Activated CD8-positive, alpha-beta memory T cell treated with anti-CD3 and anti-CD28 coated beads, Interleukin-2, amount 10 ng/mL, durations not matched to agents 7 days and 5 days (primary cell): ENCODE measurements around the gene ZBP1. TPM values are rescaled to one million over a fixed set of nuclear protein-coding genes. Genes with fewer than 3 reads are reported as not detected.

ENCODE experiments used
- ATAC-seq: fragments of 150-1000 bp; cut with Tn5 transposase; one replicate; pipeline ENCODE4 v1.10.0; 2021; ENCODE audit warnings: moderate library complexity
- CTCF ChIA-PET: fragments of 350-600 bp; sonication (Branson Sonifier 250); formaldehyde crosslinking; loops from one replicate; lab custom pipeline; 2021; ENCODE audit warnings: antibody characterized with exemption; lab: Charles Lee
- DNase-seq: peaks from one replicate; pipeline ENCODE4 v3.0.0-alpha.2; 2020
- H3K27ac Mint-ChIP-seq: one replicate; pipeline ENCODE4 v1.8.0; 2021; ENCODE audit warnings: mild to moderate bottlenecking, mixed read lengths
- H3K27me3 Mint-ChIP-seq: one replicate; pipeline ENCODE4 v1.8.0; 2021; ENCODE audit warnings: mixed read lengths
- H3K36me3 Mint-ChIP-seq: one replicate; pipeline ENCODE4 v1.8.0; 2021; ENCODE audit warnings: mild to moderate bottlenecking, mixed read lengths
- H3K4me1 Mint-ChIP-seq: one replicate; pipeline ENCODE4 v1.8.0; 2021; ENCODE audit warnings: mixed read lengths
- H3K4me3 Mint-ChIP-seq: one replicate; pipeline ENCODE4 v1.8.0; 2021; ENCODE audit warnings: mild to moderate bottlenecking, moderate library complexity, mixed read lengths
- H3K9me3 Mint-ChIP-seq: one replicate; pipeline ENCODE4 v1.8.0; 2022; ENCODE audit warnings: low read depth, mixed read lengths
- total RNA-seq, 2 experiments: library from RNA; stranded (reverse); gene quantifications; one replicate each; pipeline ENCODE4 v1.2.3, GENCODE V29; 2021

ZBP1 gene
- total RNA-seq, 2 experiments from 2014 or later, result 22.9 to 56.8 TPM

DNA sequence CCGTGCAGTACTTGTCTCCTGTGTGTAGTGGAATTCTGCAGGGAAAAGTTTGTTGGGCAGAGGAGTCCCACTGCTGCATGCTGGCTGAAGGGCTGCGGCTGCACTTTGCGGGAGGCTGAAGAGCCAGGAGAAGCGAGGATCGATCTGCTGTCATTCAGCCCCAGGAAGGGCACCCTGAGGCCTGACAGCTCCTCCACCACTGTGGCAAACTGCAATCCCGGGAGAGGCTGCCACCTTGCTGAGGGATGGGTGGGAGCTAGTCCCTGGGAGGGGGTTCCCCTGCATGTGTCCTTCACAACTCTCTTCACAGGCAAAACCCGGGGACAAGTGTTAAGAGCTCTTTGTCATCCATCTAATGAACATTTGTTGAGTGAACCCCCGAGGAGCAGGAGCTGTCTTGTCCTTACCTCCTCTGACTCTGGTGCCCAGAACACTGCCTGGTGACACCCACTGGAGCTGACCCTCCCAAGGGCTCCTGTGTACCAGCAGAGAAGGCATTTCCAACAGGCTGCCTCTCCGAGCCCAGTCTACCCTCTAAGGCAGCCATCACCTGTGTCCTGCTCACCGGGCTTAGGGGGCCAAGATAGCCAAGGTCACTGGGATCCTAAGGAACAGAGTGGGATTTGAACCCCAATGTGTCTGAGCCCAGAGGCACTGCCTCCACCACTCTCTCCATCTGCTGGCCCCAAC is 41.6 kb downstream of the ZBP1 start:
- Mint-ChIP-seq H3K4me1 (no peaks in the 10 kb centered on the region), H3K36me3 (no peaks in the 10 kb centered on the region), H3K9me3 (no peaks in the 10 kb centered on the region), H3K27me3 (peaks cover 44% of the 10 kb centered on the region), H3K4me3 (no peak overlapping the region), H3K27ac (no peak overlapping the region)
- DNase-seq, result no peak
- ATAC-seq, result no peak
- CTCF ChIA-PET, result no interaction called here

DNA sequence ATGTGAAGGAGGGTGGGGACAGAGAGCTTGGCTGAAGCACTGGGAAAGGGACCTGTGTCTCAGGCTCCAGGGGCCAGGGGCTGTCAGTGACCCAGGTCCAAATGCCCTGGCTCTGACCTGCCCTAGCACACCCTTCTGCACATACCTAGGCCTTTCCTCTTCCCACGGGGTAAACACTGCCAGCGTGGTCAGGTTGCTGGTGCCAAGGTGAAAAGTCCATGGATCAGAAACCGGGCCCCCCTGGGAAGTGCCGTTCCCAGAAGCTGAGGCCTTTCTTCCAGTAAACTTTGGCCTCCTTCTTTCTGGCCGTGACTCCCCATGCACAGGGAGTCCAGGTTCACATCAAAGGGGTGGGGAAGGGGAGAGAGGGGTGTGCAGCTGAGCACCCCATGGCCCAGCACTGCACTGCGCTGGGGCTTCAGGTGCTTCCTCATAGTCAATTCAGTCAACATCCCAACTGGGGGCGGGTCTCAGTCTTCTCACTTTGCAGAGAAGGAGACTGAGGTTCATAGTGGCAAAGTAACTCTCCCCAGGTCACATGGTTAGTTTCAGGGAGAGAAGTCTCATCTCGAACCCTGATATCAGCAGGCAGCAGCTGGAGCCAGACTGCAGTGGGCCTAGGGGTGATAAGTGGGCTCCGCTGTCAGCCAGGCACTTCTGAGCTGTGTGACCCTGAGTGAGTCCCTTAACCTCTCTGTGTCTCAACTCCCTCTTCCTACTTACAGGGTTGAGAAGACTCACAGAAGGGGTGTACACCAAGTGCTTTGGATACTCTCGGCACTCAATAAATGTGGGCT is 42.3 kb downstream of the ZBP1 start:
- CTCF ChIA-PET, result no interaction called here
- Mint-ChIP-seq H3K4me3 (no peak overlapping the region), H3K27me3 (peaks cover 49% of the 10 kb centered on the region), H3K27ac (no peak overlapping the region), H3K9me3 (no peaks in the 10 kb centered on the region), H3K36me3 (no peaks in the 10 kb centered on the region), H3K4me1 (no peaks in the 10 kb centered on the region)
- DNase-seq, result no peak
- ATAC-seq, result no peak

DNA sequence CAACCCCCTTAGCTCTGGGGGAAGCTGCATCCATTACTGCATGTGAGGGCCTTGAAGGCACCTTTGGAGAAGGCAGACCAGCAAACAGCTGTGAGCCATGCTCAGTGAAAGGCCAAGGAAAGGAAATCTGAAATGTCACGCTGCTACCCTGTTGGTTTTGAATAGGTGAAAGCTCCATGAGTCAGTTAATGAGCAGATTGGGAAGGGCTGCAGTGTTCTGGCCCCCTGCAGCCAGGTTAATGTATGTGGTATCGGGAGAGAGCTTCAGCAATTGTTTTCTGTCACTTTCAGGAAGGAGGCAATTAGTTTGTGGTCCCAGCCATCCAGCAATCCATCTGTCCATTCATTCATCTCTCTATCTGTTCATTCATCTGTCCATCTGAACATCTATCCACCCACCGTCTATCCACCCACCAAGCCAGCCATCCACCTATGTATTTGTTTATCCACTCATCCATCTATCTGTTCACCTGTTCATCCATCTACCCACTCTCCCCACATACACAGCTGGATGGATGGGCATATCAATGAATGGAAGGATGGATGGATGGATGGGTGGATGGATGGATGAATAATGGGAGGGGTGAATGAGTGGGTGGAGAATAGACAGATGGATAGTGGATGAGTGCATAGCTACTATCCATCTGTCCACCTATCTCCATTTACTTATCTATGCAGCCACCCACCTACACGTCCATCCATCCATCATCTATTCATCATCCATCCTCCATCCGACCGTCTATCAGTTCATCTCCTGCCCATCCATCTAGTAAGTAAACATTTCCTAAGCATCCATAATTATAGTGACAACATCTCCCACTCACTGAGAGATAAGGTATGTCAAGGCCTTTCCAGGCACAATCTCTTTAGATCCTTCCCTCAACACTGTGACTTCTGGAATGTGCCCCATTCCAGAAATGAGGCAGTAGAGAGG is 43.3 kb downstream of the ZBP1 start:
- Mint-ChIP-seq H3K9me3 (no peaks in the 10 kb centered on the region), H3K4me3 (no peak overlapping the region), H3K27me3 (peaks cover 40% of the 10 kb centered on the region), H3K27ac (no peak overlapping the region), H3K36me3 (no peaks in the 10 kb centered on the region), H3K4me1 (no peaks in the 10 kb centered on the region)
- DNase-seq (no peak), ATAC-seq (no peak)
- CTCF ChIA-PET, result no interaction called here

DNA sequence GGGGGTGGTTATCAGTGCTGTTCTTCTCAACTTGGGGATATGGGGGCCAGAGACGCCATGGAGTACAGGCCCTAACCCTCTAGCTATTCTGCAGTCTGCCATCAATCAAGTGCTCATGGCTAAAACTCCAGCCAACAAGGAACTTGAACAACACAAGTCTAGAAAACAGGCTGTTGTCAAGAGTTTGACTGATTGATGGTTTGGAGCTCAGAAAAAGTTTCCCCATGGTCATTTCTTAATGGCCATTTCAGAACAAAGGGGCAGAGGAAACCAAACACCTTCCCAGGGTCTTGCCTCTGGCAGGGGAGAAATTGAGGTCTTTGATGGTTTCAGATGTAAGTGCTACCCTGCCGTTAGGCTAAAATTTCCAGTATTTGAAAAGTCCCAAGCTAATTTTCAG is 44.2 kb downstream of the ZBP1 start:
- H3K9me3 Mint-ChIP-seq, result no peaks in the 10 kb centered on the region
- H3K27ac Mint-ChIP-seq, result no peak overlapping the region
- CTCF ChIA-PET, result no interaction called here

DNA sequence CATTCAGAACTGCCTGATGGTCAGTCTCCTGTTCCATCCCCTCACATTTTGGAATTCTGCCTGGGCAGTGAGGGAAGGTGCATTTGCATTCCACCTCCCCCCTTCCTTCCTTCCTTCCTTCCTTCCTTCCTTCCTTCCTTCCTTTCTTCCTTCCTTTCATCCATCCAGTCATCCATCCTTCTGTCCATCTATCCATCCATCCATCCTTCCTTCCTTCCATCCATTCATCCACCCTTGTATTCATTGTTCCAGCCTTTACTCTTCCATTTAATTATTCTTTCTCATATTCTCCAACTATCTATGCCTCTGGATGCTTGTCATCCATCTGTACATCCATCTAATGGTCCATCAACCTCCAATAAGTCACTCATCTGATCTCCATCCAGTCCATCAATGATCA is 45.3 kb downstream of the ZBP1 start:
- no peaks in the 10 kb centered on the region for H3K9me3 Mint-ChIP-seq
- no peak for ATAC-seq
- no peak overlapping the region for H3K4me3 Mint-ChIP-seq
- no peak overlapping the region for H3K27ac Mint-ChIP-seq
- H3K4me1 Mint-ChIP-seq, result no peaks in the 10 kb centered on the region
- CTCF ChIA-PET, result no interaction called here
- no peaks in the 10 kb centered on the region for H3K36me3 Mint-ChIP-seq
- H3K27me3 Mint-ChIP-seq, result peaks cover 23% of the 10 kb centered on the region
- DNase-seq, result no peak

More for the DNA sequence above, 44.2 kb downstream of the ZBP1 start:
- Mint-ChIP-seq H3K4me1 (no peaks in the 10 kb centered on the region), H3K4me3 (no peak overlapping the region), H3K27me3 (peaks cover 33% of the 10 kb centered on the region), H3K36me3 (no peaks in the 10 kb centered on the region)
- DNase-seq (no peak), ATAC-seq (no peak)

DNA sequence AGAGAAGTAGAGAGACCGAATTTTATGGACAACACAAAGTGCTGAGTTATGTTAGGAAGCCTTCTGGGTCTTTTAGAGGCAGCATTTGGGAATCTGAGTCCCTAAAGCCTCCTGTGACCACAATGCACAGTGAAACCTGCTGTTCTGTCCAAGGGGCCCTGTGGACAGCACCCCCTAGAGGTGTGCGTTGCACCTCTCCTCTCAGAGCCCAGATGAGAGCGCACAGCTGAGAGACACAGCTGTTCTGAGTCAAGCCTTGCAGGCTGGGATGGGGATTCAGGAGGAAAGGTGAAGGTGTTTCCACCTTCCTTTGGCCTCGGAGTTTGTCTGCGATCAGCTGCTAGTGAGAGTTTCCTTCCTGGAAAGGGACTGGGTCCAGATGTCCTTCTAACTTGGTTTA is 46.3 kb downstream of the ZBP1 start:
- no peaks in the 10 kb centered on the region for H3K9me3 Mint-ChIP-seq
- no peaks in the 10 kb centered on the region for H3K4me1 Mint-ChIP-seq
- ATAC-seq (no peak), DNase-seq (no peak)
- H3K27me3 Mint-ChIP-seq, result peaks cover 17% of the 10 kb centered on the region
- H3K4me3 Mint-ChIP-seq, result no peak overlapping the region
- CTCF ChIA-PET, result no interaction called here
- H3K27ac Mint-ChIP-seq, result no peak overlapping the region
- H3K36me3 Mint-ChIP-seq, result no peaks in the 10 kb centered on the region

DNA sequence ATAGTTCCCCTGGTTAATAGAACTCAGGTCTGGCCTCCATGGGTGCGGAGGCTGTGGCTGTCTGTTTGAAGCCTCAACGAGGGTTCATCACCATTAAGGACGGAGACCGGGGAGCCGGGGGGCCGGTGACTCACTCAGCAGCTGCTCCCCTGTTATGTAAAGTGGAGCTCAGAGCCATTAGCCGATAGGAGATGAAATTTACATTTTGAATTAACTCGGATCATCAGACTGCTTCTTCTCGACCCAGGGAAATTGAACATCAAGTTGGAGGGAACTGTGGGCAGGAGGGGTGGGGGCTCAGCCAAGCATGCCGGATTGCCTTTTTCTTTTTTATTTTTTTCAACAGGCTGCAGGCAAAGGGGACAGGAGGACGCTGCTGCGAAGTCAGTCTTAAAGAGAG is 47.0 kb downstream of the ZBP1 start:
- CTCF ChIA-PET, result no interaction called here
- ATAC-seq, result no peak
- Mint-ChIP-seq H3K4me3 (no peak overlapping the region), H3K36me3 (no peaks in the 10 kb centered on the region), H3K27ac (no peak overlapping the region), H3K27me3 (peaks cover 13% of the 10 kb centered on the region), H3K4me1 (no peaks in the 10 kb centered on the region), H3K9me3 (no peaks in the 10 kb centered on the region)
- DNase-seq, result no peak

DNA sequence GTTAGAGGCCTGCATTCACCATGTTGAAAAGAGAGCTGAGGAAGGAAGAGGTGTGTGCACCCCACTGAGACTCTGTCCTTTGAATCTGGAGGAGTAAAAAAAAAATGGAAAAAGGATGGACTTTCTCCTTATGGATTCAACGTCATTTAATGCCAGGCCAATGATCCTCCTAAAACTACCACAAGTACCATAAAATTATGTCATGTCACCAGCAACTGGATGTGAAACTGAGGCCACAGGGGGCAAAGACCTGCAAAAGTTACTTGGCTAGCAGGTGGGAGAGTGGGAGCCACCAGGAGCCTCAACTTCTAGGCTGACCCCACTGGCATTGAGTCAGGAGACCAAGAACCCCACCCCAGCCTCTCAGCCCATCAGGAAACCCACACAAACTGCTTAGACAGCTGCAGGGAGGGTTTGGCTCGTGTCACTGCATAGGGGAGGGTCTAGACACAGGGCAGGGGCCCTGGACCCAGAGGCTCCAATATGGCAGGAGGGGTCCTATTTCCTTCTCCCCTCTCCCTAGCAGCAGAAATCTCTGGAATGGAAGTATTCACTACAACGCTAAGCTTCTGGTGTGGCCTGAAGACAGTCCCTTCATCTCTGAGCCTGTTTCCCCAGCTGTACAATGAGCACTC is 48.3 kb downstream of the ZBP1 start:
- H3K27ac Mint-ChIP-seq, result no peak overlapping the region
- ATAC-seq, result no peak
- no peak overlapping the region for H3K4me3 Mint-ChIP-seq
- no peak for DNase-seq
- no peaks in the 10 kb centered on the region for H3K36me3 Mint-ChIP-seq
- H3K4me1 Mint-ChIP-seq, result no peaks in the 10 kb centered on the region
- peaks cover 22% of the 10 kb centered on the region for H3K27me3 Mint-ChIP-seq
- no peaks in the 10 kb centered on the region for H3K9me3 Mint-ChIP-seq
- CTCF ChIA-PET, result interaction anchor here (1.0 kb wide), 1 partner anchor 12 kb away, joined by 3 read pairs; no protein-coding TSS in a partner anchor

DNA sequence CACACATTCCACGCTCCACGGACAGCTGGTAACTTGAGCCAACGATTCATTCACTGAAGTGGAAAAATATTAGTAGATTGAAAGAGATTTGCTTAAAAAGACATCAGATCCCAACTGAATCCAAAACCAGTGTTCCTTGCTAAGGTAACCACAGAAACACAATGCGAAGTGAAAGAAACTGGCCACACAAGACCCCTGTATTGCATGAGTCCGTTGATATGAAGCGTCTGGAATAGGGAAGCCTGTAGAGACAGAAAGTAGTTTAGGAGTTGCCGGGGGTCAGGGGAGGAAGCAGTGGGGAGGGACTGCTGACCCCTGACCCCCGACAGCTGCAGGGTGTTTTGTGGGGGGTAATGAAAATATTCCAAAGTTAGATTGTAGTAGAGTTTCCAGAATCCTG is 49.3 kb downstream of the ZBP1 start:
- no peak for DNase-seq
- no peak overlapping the region for H3K27ac Mint-ChIP-seq
- no peaks in the 10 kb centered on the region for H3K9me3 Mint-ChIP-seq
- CTCF ChIA-PET, result no interaction called here
- no peak for ATAC-seq
- no peak overlapping the region for H3K4me3 Mint-ChIP-seq
- H3K36me3 Mint-ChIP-seq, result no peaks in the 10 kb centered on the region
- H3K27me3 Mint-ChIP-seq, result peaks cover 27% of the 10 kb centered on the region
- no peaks in the 10 kb centered on the region for H3K4me1 Mint-ChIP-seq

DNA sequence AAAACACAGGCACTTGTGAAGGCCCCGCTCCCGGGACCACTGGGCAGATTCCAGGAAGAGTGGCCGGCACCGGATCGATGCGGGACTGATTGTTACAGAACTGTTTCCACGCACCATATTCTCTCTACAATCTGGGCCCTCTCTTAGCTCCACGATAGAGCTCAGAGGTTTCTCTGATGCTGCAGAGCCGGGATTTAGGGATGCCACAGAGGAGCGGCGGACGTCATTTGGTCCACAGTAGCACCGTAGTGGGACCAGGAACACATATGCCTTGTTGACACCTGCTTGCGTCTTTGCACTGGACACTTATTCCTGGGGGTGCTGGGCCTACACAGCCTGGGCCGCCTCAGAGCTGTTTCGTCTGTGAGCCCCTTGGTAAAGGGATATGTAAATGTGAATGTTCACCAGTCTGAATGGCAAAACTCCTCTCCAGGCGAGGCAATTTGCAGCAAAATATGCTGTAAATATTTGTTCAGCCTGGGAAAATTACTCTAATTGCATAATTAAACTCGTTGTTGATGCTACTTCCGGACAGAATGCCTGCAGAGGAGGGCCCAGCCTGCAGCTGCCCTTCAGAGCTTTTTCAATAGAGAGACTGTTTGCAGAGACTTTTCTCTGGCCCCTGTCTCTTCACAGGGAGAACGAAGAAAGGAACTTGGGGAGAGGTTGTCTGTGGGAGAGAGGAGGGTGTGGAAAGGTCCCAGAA is 49.9 kb downstream of the ZBP1 start:
- Mint-ChIP-seq H3K9me3 (no peaks in the 10 kb centered on the region), H3K36me3 (no peaks in the 10 kb centered on the region), H3K4me1 (no peaks in the 10 kb centered on the region), H3K4me3 (no peak overlapping the region), H3K27ac (no peak overlapping the region), H3K27me3 (peaks cover 27% of the 10 kb centered on the region)
- CTCF ChIA-PET, result no interaction called here
- DNase-seq (no peak), ATAC-seq (no peak)

DNA sequence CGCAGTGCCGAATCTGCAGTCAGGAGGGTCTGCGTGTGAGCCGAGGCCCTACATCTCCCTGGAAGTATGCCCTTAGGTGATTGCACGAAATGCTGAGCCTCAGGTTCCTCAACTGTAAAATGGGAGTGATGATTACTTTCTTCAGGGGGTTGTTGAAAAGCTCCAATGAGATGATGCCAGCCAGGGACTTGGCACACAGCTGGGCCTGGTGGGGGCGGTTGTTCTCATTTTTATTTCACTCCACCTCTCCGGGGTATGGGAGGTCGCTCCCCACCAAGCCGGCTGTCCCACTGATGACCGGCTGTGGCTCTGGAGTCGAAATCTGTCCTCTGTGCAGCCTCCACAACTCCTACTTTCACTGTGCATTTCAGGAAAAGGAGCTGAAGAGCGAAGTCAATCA is 51.3 kb downstream of the ZBP1 start:
- Mint-ChIP-seq H3K4me3 (no peak overlapping the region), H3K9me3 (no peaks in the 10 kb centered on the region), H3K27ac (no peak overlapping the region), H3K36me3 (no peaks in the 10 kb centered on the region), H3K4me1 (no peaks in the 10 kb centered on the region), H3K27me3 (peaks cover 23% of the 10 kb centered on the region)
- DNase-seq (no peak), ATAC-seq (no peak)
- CTCF ChIA-PET, result interaction anchor here (0.9 kb wide), 1 partner anchor 26 kb away, joined by 3 read pairs; no protein-coding TSS in a partner anchor

DNA sequence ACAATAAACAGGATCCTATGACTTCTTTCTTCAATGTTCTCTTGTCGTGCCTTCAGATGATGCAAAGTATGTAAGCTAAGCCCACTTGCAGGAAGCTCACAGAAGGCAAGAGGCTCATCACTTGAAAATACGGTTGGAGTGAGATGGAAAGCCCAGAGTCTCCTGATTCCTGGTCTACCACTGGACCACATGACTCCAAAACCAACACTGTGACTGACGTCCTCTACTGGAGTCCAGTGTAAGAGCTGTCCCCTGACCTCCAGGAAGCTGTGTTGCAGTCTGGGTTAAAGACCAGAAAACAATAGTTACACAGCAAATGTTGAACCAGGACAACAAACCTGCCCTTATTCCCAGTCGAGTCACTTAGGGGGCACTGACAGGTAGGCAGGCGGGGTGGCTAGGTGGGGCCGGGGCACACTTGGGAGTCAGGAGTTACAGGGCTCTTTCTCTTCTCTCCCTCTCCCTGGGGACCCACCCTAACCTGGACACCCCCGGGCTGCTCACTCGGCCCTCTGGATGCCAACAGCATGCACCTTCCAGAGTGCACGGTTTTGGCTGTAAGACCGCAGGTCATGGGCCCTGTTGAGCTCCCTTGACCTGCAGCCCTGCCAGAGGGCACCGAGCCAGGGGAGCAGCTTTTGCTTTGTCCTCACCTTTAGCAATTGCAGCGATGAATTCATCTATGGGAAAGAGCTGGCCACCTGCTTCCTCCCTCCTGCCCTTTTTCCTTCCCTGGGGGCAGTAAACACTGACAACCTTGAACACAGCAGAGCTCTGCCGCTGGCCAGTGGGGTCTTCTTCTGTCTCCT is 51.9 kb downstream of the ZBP1 start:
- ATAC-seq, result no peak
- H3K27ac Mint-ChIP-seq, result no peak overlapping the region
- peaks cover 16% of the 10 kb centered on the region for H3K27me3 Mint-ChIP-seq
- H3K9me3 Mint-ChIP-seq, result no peaks in the 10 kb centered on the region
- H3K4me1 Mint-ChIP-seq, result no peaks in the 10 kb centered on the region
- H3K4me3 Mint-ChIP-seq, result no peak overlapping the region
- no peak for DNase-seq
- H3K36me3 Mint-ChIP-seq, result no peaks in the 10 kb centered on the region
- CTCF ChIA-PET, result no interaction called here
